Parathyroid adenoma (tissue), 2 donors: ENCODE data around the gene ENTPD1.
"Not testable (repeated sequence)": the region's sequence is repeated elsewhere in the genome, so short reads cannot be mapped to it uniquely, and the experiment has no call there.

Experiments
- H2AFZ ChIP-seq: fragments of 300-600 bp; sonication (generic); one replicate; pipeline ENCODE4 v1.7.0; 2017; ENCODE audit warnings: antibody characterized with exemption, mild to moderate bottlenecking
- H3K27ac ChIP-seq: fragments of 300-600 bp; sonication (generic); one replicate; pipeline ENCODE4 v1.7.0; 2017
- H3K27me3 ChIP-seq: fragments of 300-600 bp; sonication (generic); one replicate; pipeline ENCODE4 v1.7.0; 2017; ENCODE audit warnings: low read length; ENCODE audit not compliant: control insufficient read depth, insufficient read depth
- H3K36me3 ChIP-seq: fragments of 300-600 bp; sonication (generic); one replicate; pipeline ENCODE4 v1.7.0; 2017; ENCODE audit warnings: low read length; ENCODE audit not compliant: control insufficient read depth, insufficient read depth
- H3K4me1 ChIP-seq: fragments of 300-600 bp; sonication (generic); one replicate; pipeline ENCODE4 v1.7.0; 2017; ENCODE audit warnings: control low read depth
- H3K4me2 ChIP-seq: fragments of 300-600 bp; sonication (generic); one replicate; pipeline ENCODE4 v1.7.0; 2017; ENCODE audit warnings: low read length
- H3K4me3 ChIP-seq: fragments of 300-600 bp; sonication (generic); one replicate; pipeline ENCODE4 v1.7.0; 2017; ENCODE audit warnings: low read depth, low read length
- H3K79me2 ChIP-seq: fragments of 300-600 bp; sonication (generic); one replicate; pipeline ENCODE4 v1.7.0; 2017; ENCODE audit warnings: control low read depth
- H3K9ac ChIP-seq: fragments of 300-600 bp; sonication (generic); one replicate; pipeline ENCODE4 v1.7.0; 2017; ENCODE audit warnings: mild to moderate bottlenecking
- H3K9me3 ChIP-seq: fragments of 300-600 bp; sonication (generic); one replicate; pipeline ENCODE4 v1.7.0; 2017; ENCODE audit warnings: low read length; ENCODE audit not compliant: control insufficient read depth
- TF ChIP-seq, protein P1 (sequence below): fragments of 300-600 bp; sonication (generic); IDR thresholded peaks from one replicate; pipeline ENCODE4 v1.7.0; 2017; ENCODE audit warnings: antibody characterized with exemption, mild to moderate bottlenecking
- donor health status: primary hyperparathyroidism.

The ENTPD1 gene

DNA sequence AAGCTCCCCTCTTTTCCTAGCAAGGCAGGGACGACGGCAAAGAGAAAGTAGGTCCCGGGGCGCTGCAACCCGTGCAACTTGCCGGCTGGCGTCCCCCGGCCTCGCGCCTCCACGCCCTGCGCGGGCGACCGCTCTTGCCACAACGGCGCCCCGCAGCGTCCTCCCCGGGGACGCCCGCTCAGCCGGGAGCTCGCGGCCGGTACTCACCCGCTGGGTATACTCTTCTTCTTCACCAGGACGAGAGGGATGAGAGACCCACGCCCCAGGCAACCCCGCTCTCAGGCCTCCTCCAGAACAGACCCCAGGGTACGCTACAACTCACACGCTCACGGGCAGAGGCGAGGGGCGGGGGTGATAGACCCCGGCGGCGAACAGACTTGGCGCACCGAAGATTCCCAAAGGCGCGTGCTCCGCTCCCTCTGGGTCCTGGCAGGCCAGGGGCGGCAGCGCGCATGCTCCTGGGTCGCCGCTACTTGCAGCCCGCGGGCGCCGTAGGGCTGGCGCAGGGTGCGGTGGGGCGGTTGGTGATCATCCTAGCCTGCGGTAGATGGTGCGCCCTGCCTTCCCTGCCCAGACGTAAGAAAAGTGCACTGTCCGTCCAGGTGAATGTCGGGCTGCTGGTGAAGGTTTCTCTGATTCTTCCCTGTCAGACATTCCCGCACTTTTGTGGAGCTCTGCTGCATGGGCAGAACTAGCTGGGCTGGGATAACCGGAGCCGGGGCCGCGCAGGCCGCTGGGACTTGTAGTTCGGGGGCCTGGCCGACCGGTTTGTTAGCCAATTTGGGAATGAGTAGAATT lies 151.7 kb downstream of the ENTPD1 start, which contains the start of gene CC2D2B:
Gene CC2D2B (plus strand): TSS at position 520 of the 798 bp plus-strand sequence. CDS start 3,349 bp downstream, outside the sequence.
- H3K79me2 ChIP-seq: no peaks in the 10 kb centered on the region
- H3K4me1 ChIP-seq: peaks cover 12% of the 10 kb centered on the region
- peak within 1 kb of the TSS; percentile 99 for H2AFZ ChIP-seq
- H3K27ac ChIP-seq: peak within 1 kb of the TSS; percentile 63
- H3K36me3 ChIP-seq: no peaks in the 10 kb centered on the region
- H3K4me2 ChIP-seq: peak within 1 kb of the TSS; percentile 86
- peak within 1 kb of the TSS; percentile 62 for H3K9ac ChIP-seq
- TF ChIP-seq, protein P1, sequence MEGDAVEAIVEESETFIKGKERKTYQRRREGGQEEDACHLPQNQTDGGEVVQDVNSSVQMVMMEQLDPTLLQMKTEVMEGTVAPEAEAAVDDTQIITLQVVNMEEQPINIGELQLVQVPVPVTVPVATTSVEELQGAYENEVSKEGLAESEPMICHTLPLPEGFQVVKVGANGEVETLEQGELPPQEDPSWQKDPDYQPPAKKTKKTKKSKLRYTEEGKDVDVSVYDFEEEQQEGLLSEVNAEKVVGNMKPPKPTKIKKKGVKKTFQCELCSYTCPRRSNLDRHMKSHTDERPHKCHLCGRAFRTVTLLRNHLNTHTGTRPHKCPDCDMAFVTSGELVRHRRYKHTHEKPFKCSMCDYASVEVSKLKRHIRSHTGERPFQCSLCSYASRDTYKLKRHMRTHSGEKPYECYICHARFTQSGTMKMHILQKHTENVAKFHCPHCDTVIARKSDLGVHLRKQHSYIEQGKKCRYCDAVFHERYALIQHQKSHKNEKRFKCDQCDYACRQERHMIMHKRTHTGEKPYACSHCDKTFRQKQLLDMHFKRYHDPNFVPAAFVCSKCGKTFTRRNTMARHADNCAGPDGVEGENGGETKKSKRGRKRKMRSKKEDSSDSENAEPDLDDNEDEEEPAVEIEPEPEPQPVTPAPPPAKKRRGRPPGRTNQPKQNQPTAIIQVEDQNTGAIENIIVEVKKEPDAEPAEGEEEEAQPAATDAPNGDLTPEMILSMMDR: no peak
- H3K4me3 ChIP-seq: peak within 1 kb of the TSS; percentile 79
- no peaks in the 10 kb centered on the region for H3K27me3 ChIP-seq
- H3K9me3 ChIP-seq: no peaks in the 10 kb centered on the region

DNA sequence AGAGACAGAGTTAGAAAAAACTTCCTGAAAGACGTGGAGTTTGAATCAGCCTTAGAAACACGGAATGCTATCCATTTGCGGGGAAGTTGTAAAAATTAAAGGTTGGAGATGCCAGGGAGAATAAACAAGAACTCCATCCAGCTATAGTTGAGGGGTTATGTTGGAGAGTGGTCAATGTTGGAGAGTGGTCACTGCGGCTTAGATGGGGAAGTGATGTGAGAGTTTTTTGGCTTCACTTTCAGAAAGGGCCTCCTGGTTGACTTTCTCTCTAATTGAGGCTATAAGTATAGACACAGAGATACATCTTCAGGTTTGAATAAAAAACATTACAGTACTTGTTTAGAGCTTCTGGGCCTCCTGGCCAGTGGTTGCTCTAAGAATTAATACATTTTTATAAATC lies 152.5 kb downstream of the ENTPD1 start:
- H3K27ac ChIP-seq: peak overlapping the region; percentile 63
- peak overlapping the region; percentile 86 for H3K4me2 ChIP-seq
- no peak overlapping the region for H3K9ac ChIP-seq

DNA sequence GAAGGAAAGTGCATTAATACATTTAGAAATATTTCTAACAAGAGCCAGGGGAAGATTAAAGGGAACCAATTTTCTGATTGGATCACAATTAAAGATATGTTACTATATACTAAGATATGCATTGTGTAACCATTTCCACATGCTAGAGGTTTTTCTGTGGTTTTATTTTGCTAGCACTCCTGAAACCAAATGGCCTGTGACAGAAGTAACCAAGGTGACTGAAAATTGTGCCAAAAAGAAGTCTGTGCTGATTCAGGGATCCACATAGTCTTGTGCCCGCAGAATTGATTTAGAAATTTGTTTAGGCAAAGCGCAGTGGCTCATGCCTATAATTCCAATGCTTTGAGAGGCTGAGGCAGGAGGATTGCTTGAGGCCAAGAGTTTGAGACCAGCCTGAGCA lies 153.6 kb downstream of the ENTPD1 start:
- peak overlapping the region; percentile 42 for H3K27ac ChIP-seq
- H3K79me2 ChIP-seq: no peaks in the 10 kb centered on the region

More for the DNA sequence above, 152.5 kb downstream of the ENTPD1 start:
- Histone ChIP-seq H3K9me3 (no peaks in the 10 kb centered on the region), H2AFZ (peak overlapping the region; percentile 99), H3K27me3 (no peaks in the 10 kb centered on the region), H3K79me2 (no peaks in the 10 kb centered on the region), H3K4me3 (peak overlapping the region; percentile 79), H3K4me1 (peaks cover 12% of the 10 kb centered on the region), H3K36me3 (no peaks in the 10 kb centered on the region)
- TF ChIP-seq, protein P1: no peak

DNA sequence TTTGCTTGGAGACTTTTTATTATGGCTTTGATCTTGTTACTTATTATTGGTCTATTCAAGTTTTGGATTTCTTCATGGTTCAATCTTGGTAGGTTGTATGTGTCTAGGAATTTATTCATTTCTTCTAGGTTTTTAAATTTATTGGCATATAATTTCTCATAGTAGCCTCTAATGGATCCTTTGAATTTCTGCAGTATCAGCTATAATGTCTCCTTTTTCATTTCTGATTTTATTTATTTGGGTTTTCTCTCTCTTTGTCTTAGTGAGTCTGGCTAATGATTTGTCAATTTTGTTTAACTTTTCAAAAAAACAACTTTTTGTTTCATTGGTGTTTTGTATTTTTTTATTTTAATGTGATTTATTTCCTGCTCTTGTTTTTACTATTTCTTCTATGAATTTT lies 160.1 kb downstream of the ENTPD1 start:
- not testable (repeated sequence) for H3K9ac ChIP-seq, H3K27ac ChIP-seq, H3K4me3 ChIP-seq, H3K79me2 ChIP-seq, H3K9me3 ChIP-seq, H3K27me3 ChIP-seq, H3K4me2 ChIP-seq, H2AFZ ChIP-seq, H3K36me3 ChIP-seq, H3K4me1 ChIP-seq

More for the DNA sequence above, 153.6 kb downstream of the ENTPD1 start:
- Histone ChIP-seq H3K36me3 (no peaks in the 10 kb centered on the region), H2AFZ (peak overlapping the region; percentile 51), H3K9ac (no peak overlapping the region), H3K4me3 (no peak overlapping the region), H3K4me2 (peak overlapping the region; percentile 14), H3K27me3 (no peaks in the 10 kb centered on the region), H3K9me3 (no peaks in the 10 kb centered on the region), H3K4me1 (peaks cover 12% of the 10 kb centered on the region)
- TF ChIP-seq, protein P1: no peak
